Esophagus squamous epithelium (tissue), 5 donors: ENCODE measurements around the gene BRWD1. TPM values are rescaled to one million over a fixed set of nuclear protein-coding genes. Genes with fewer than 3 reads are reported as not detected.

Experiments used
- DNase-seq: peaks from one replicate; lab custom pipeline; 2025; lab: John Stamatoyannopoulos, UW
- H3K27ac ChIP-seq, 4 donors: fragments of 200-600 bp; sonication (generic); one replicate each; pipeline ENCODE4 v1.5.1; 2016 to 2019; ENCODE audit warnings: mild to moderate bottlenecking in 1 of 4
- H3K27me3 ChIP-seq, 4 donors: fragments of 200-600 bp; sonication (generic); 1 replicate in 3 of 4; 2 replicates in 1 of 4; pipeline versions ENCODE4 v1.5.1 to v1.6.0; 2017 to 2021; ENCODE audit warnings: antibody characterized with exemption in 1 of 4
- H3K36me3 ChIP-seq, 3 donors: fragments of 200-600 bp; sonication (generic); one replicate each; pipeline ENCODE4 v1.5.1; 2016 to 2019
- H3K4me1 ChIP-seq, 3 donors: fragments of 200-600 bp; sonication (generic); one replicate each; pipeline ENCODE4 v1.5.1; 2017 to 2019
- H3K4me3 ChIP-seq, 4 donors: fragments of 200-600 bp; sonication (generic); 1 replicate in 3 of 4; 2 replicates in 1 of 4; pipeline ENCODE4 v1.5.1; 2016 to 2019; ENCODE audit warnings: mild to moderate bottlenecking in 2 of 4, moderate library complexity in 1 of 4
- H3K9me3 ChIP-seq, 3 donors: fragments of 200-600 bp; sonication (generic); one replicate each; pipeline ENCODE4 v1.5.1; 2016 to 2019
- POLR2A ChIP-seq, 4 donors: fragments of 450-650 bp; IDR thresholded peaks; one replicate each; pipeline ENCODE4 v1.6.1; 2017; ENCODE audit warnings: antibody characterized with exemption in 4 of 4, mild to moderate bottlenecking in 4 of 4, moderate library complexity in 3 of 4
- WGBS, 2 donors: methylation state at CpG; one replicate each; pipeline ENCODE4 v1.1.5; 2018; 5-methylcytosine and 5-hydroxymethylcytosine counted together
- intact Hi-C: fragments of 100-400 bp; cut with DNase I; formaldehyde crosslinking; loops from one replicate; pipeline ENCODE4 v1.15.0; 2022
- total RNA-seq, 4 donors: library from RNA; depleted of rRNA; stranded (reverse); fragments of >200 nt; gene quantifications; one replicate each; pipeline ENCODE4 v1.1.0, GENCODE V29; 2016
- TF ChIP-seq, protein P1 (sequence below), 6 experiments: fragments of 450-650 bp in 4 of 6; fragments of 200-600 bp in 2 of 6; sonication (generic) in 2 of 6; IDR thresholded peaks; one replicate each; pipeline ENCODE4 v1.5.1; 2016 to 2019; ENCODE audit warnings: antibody characterized with exemption in 6 of 6, mild to moderate bottlenecking in 4 of 6, moderate library complexity in 4 of 6
- donor health status: DM: yes; HTN: yes; CAD: no.

BRWD1 gene
- total RNA-seq, 4 donors from 2014 or later: 22.1 to 57.2 (median 26.0) TPM

DNA sequence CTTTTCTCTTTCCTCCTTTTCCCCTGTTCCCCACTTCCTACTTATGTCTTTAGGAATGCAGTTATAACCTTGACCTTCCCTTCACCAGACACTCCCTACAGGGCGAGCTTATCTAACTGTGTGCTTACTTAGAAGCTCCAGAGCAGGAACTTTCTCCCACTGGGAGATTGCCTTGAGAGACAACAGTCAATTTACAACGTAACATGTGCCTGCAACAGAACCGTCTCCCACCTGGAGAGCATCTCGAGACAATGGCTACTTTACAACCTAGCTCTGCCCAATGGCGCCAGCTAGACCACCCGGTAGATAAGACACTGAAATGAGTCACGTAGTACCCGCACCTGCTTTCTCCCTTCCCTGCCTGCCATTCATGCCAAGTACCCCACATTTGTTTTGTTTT, 18.7 kb upstream of the BRWD1 start:
- DNase-seq: no peak
- Histone ChIP-seq H3K27me3 (no peaks in the 10 kb centered on the region), H3K27ac (no peak overlapping the region), H3K4me3 (no peak overlapping the region), H3K9me3 (no peaks in the 10 kb centered on the region), H3K4me1 (no peaks in the 10 kb centered on the region), H3K36me3 (no peaks in the 10 kb centered on the region)
- no peak for TF ChIP-seq POLR2A (IDR thresholded peaks at IDR 0.05)
- TF ChIP-seq, protein P1, sequence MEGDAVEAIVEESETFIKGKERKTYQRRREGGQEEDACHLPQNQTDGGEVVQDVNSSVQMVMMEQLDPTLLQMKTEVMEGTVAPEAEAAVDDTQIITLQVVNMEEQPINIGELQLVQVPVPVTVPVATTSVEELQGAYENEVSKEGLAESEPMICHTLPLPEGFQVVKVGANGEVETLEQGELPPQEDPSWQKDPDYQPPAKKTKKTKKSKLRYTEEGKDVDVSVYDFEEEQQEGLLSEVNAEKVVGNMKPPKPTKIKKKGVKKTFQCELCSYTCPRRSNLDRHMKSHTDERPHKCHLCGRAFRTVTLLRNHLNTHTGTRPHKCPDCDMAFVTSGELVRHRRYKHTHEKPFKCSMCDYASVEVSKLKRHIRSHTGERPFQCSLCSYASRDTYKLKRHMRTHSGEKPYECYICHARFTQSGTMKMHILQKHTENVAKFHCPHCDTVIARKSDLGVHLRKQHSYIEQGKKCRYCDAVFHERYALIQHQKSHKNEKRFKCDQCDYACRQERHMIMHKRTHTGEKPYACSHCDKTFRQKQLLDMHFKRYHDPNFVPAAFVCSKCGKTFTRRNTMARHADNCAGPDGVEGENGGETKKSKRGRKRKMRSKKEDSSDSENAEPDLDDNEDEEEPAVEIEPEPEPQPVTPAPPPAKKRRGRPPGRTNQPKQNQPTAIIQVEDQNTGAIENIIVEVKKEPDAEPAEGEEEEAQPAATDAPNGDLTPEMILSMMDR (IDR thresholded peaks at IDR 0.05): no peak
- WGBS, 2 donors: 79 to 81% methylated on average over 8 of the region's 8 CpGs
- intact Hi-C loops: no loop called here

DNA sequence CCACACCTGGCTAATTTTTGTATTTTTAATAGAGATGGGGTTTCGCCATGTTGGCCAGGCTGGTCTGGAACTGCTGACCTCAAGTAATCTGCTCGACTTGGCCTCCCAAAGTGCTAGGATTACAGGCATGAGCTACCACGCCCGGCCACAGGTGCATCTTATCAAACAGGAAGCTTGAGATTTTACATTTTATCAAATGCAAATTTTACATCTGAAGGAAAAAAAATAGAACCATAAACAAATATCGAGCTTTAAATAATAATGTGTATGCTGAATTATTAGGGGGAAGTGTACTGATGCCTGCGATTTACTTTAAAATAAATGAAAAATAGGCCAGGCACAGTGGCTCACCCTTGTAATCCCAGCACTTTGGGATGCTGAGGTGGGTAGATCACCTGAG, 16.6 kb upstream of the BRWD1 start:
- no peak for DNase-seq
- Histone ChIP-seq H3K27me3 (no peaks in the 10 kb centered on the region), H3K36me3 (no peaks in the 10 kb centered on the region), H3K27ac (no peak overlapping the region), H3K4me3 (no peak overlapping the region), H3K4me1 (no peaks in the 10 kb centered on the region), H3K9me3 (no peaks in the 10 kb centered on the region)
- intact Hi-C loops: no loop called here
- TF ChIP-seq, protein P1 (IDR thresholded peaks at IDR 0.05): no peak
- no peak for TF ChIP-seq POLR2A (IDR thresholded peaks at IDR 0.05)
- 82 to 84% methylated on average over 5 to 6 of the region's 6 CpGs for WGBS, 2 donors

DNA sequence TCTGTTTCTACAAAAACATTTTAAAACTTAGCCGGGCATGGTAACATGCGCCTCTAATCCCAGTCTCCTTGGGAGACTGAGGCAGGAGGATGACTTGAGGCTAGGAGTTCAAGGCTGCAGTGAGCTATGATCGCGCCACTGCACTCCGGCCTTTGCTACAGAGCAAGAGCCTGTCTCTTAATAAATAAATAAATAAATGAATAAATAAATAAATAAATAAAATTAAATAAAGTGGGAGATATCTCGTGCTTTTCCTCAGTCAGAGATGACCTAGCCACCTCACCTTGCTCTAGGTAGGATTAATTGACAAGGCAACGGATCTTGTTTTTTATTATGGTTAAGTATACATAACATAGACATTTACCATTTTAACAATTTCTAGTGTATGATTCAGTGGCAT, 14.3 kb upstream of the BRWD1 start:
- no peak for TF ChIP-seq POLR2A (IDR thresholded peaks at IDR 0.05)
- Histone ChIP-seq H3K27me3 (no peaks in the 10 kb centered on the region), H3K9me3 (no peaks in the 10 kb centered on the region), H3K4me1 (no peaks in the 10 kb centered on the region), H3K4me3 (no peak overlapping the region), H3K36me3 (no peaks in the 10 kb centered on the region), H3K27ac (no peak overlapping the region)
- no peak for DNase-seq
- intact Hi-C loops: no loop called here
- 93 to 95% methylated on average over 7 of the region's 7 CpGs for WGBS, 2 donors

DNA sequence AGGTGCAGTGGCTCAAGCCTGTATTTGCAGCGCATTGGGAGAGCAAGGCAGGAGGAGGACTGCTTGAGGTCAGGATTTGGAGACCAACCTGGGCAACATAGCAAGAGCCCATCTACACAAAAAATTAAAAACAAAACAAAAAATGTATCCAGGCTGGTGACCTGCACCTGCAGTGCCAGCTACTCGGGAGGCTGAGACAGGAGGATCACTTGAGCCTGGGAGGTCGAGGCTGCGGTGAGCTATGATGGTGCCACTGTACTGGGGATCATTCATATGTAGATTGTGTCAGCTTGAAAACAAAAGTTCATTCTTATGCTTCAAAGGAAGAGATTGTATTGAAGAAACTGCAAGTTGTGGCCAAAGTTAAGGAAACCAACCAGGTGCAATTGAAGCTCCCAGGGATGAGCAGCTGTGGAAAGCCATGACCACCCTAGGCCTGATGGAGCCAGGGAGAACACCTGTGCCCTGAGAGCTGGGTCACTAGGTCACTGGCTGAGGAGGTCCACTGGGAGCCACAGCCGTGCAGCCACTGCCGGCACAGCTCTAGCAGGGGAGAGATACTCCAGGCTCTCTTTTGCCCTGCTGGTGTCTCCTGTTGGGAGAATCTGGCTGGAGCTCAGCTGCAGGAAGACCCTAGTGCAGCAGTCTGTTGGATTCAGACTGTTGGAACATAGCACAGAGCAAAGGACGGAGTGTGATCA, 13.3 kb upstream of the BRWD1 start:
- no peaks in the 10 kb centered on the region for H3K36me3 ChIP-seq
- H3K9me3 ChIP-seq: no peaks in the 10 kb centered on the region
- H3K27ac ChIP-seq: no peak overlapping the region
- intact Hi-C loops: no loop called here
- H3K4me3 ChIP-seq: no peak overlapping the region
- DNase-seq: no peak
- H3K4me1 ChIP-seq: no peaks in the 10 kb centered on the region
- TF ChIP-seq, protein P1 (IDR thresholded peaks at IDR 0.05): no peak
- TF ChIP-seq POLR2A (IDR thresholded peaks at IDR 0.05): no peak
- 86 to 95% methylated on average over 6 to 7 of the region's 7 CpGs for WGBS, 2 donors
- H3K27me3 ChIP-seq: no peaks in the 10 kb centered on the region

DNA sequence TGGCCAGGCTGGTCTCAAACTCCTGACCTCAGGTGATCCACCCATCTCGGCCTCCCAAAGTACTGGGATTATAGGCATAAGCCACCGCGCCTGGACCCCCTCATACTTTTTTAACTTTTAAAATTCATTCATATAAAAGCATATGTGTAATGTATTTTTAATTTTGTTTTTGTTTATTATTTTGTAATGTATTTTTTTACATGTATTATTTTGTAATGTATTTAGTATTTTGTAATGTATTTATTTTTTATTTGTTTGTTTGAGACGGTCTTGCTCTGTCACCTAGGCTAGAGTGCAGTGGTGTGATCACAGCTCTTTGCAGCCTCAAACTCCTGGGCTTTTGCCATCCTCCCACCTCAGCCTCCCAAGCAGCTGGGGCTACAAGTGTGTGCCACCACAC, 12.0 kb upstream of the BRWD1 start:
- H3K27ac ChIP-seq: no peak overlapping the region
- intact Hi-C loops: no loop called here
- no peaks in the 10 kb centered on the region for H3K36me3 ChIP-seq
- TF ChIP-seq POLR2A (IDR thresholded peaks at IDR 0.05): no peak
- TF ChIP-seq, protein P1 (IDR thresholded peaks at IDR 0.05): no peak
- H3K27me3 ChIP-seq: no peaks in the 10 kb centered on the region
- WGBS, 2 donors: 90 to 93% methylated on average over 4 of the region's 4 CpGs
- H3K4me1 ChIP-seq: no peaks in the 10 kb centered on the region
- no peak for DNase-seq
- H3K4me3 ChIP-seq: no peak overlapping the region
- H3K9me3 ChIP-seq: no peaks in the 10 kb centered on the region
